OCI-LY1 (cell line): ENCODE results near the gene SIDT1.

Source experiments
- H2AFZ ChIP-seq: fragments of 200-600 bp; sonication (generic), shearing (Covaris generic); 2 replicates; pipeline ENCODE4 v1.6.0; 2014; ENCODE audit warnings: antibody characterized with exemption, mild to moderate bottlenecking, low read length
- H3F3A ChIP-seq: fragments of 200-600 bp; sonication (generic), shearing (Covaris generic); 2 replicates; pipeline ENCODE4 v1.6.0; 2014; ENCODE audit warnings: mild to moderate bottlenecking, antibody characterized with exemption, low read length, moderate library complexity; ENCODE audit not compliant: insufficient read depth
- H3K27ac ChIP-seq: fragments of 200-600 bp; sonication (generic); 2 replicates; pipeline ENCODE4 v1.5.1; 2014; ENCODE audit warnings: low read length, mixed run types, mild to moderate bottlenecking, low read depth; ENCODE audit not compliant: poor library complexity, severe bottlenecking
- H3K27me3 ChIP-seq: fragments of 200-600 bp; sonication (generic); 2 replicates; pipeline ENCODE4 v1.6.0; 2014; ENCODE audit warnings: antibody characterized with exemption, mild to moderate bottlenecking, low read length, moderate library complexity; ENCODE audit not compliant: insufficient read depth
- H3K36me3 ChIP-seq: fragments of 200-600 bp; sonication (generic); 2 replicates; pipeline ENCODE4 v1.6.1; 2014; ENCODE audit warnings: mild to moderate bottlenecking, antibody characterized with exemption, low read length, moderate library complexity, mixed read lengths; ENCODE audit not compliant: insufficient read depth
- H3K4me1 ChIP-seq: fragments of 200-600 bp; sonication (generic); 2 replicates; pipeline ENCODE4 v1.5.1; 2014; ENCODE audit warnings: mild to moderate bottlenecking, low read length, moderate library complexity; ENCODE audit not compliant: insufficient read depth, severe bottlenecking
- H3K4me2 ChIP-seq: fragments of 200-600 bp; sonication (generic), shearing (Covaris generic); 2 replicates; pipeline ENCODE4 v1.6.1; 2014; ENCODE audit warnings: low read length
- H3K4me3 ChIP-seq: fragments of 200-600 bp; sonication (generic); 2 replicates; pipeline ENCODE4 v1.5.1; 2014; ENCODE audit warnings: low read length, low read depth, mild to moderate bottlenecking, mixed read lengths; ENCODE audit not compliant: poor library complexity, severe bottlenecking
- H3K79me2 ChIP-seq: fragments of 200-600 bp; shearing (Covaris generic); 2 replicates; pipeline ENCODE4 v1.6.1; 2016; ENCODE audit warnings: mixed run types, low read length, mixed read lengths; ENCODE audit not compliant: insufficient read depth
- H3K9ac ChIP-seq: fragments of 200-600 bp; sonication (generic), shearing (Covaris generic); 2 replicates; pipeline ENCODE4 v1.6.1; 2014; ENCODE audit warnings: mild to moderate bottlenecking, low read length, mixed read lengths
- H3K9me2 ChIP-seq: fragments of 200-600 bp; sonication (generic), shearing (Covaris generic); 2 replicates; pipeline ENCODE4 v1.6.1; 2014; ENCODE audit warnings: low read depth, mild to moderate bottlenecking, low read length, mixed read lengths
- H3K9me3 ChIP-seq: fragments of 200-600 bp; shearing (Covaris generic); 2 replicates; pipeline ENCODE4 v1.6.1; 2014; ENCODE audit warnings: low read length, mixed read lengths
- H4K20me1 ChIP-seq: fragments of 200-600 bp; sonication (generic), shearing (Covaris generic); 2 replicates; pipeline ENCODE4 v1.6.0; 2016; ENCODE audit warnings: mild to moderate bottlenecking, low read length; ENCODE audit not compliant: insufficient read depth
- EZH2 ChIP-seq: fragments of 200-600 bp; sonication (generic), shearing (Covaris generic); IDR thresholded peaks from 2 replicates; pipeline ENCODE4 v1.8.0; 2017; ENCODE audit warnings: borderline replicate concordance, mixed run types, mild to moderate bottlenecking, antibody characterized with exemption, low read length, moderate library complexity, mixed read lengths
- TF ChIP-seq, protein P1 (sequence below): fragments of 200-600 bp; sonication (generic), shearing (Covaris generic); IDR thresholded peaks from 2 replicates; pipeline ENCODE4 v1.5.1; 2017; ENCODE audit warnings: mild to moderate bottlenecking, antibody characterized with exemption, low read length, moderate library complexity, mixed read lengths

Gene SIDT1

DNA sequence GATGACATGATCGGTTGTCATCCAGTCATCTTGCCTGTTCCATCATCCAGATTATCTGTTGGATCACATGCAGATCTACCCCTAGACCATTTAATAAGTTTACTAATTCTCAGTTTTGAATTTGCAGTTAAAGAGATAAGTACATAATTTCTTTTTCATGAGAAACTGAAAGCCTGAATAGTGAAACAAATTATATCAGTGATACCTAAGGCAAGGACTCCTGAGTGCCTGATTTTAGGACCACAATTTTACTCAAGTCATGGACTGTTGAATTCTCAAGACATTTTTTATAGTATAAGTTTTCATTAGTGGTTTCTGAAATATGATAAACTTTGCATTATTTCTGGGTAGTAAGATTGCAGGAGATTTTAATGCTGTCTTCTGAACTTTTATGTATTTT is 13.2 kb downstream of the SIDT1 start:
- no peak overlapping the region for H3K4me2 ChIP-seq
- no peaks in the 10 kb centered on the region for H3F3A ChIP-seq
- H3K79me2 ChIP-seq, result no peaks in the 10 kb centered on the region
- H3K27ac ChIP-seq, result no peak overlapping the region
- no peaks in the 10 kb centered on the region for H4K20me1 ChIP-seq
- TF ChIP-seq, protein P1, sequence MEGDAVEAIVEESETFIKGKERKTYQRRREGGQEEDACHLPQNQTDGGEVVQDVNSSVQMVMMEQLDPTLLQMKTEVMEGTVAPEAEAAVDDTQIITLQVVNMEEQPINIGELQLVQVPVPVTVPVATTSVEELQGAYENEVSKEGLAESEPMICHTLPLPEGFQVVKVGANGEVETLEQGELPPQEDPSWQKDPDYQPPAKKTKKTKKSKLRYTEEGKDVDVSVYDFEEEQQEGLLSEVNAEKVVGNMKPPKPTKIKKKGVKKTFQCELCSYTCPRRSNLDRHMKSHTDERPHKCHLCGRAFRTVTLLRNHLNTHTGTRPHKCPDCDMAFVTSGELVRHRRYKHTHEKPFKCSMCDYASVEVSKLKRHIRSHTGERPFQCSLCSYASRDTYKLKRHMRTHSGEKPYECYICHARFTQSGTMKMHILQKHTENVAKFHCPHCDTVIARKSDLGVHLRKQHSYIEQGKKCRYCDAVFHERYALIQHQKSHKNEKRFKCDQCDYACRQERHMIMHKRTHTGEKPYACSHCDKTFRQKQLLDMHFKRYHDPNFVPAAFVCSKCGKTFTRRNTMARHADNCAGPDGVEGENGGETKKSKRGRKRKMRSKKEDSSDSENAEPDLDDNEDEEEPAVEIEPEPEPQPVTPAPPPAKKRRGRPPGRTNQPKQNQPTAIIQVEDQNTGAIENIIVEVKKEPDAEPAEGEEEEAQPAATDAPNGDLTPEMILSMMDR, result no peak
- no peak for TF ChIP-seq EZH2
- 0 out of 2 replicates have a peak, but pooled peaks cover 3% of the 10 kb centered on the region for H3K9me3 ChIP-seq
- H3K4me3 ChIP-seq, result no peak overlapping the region
- H3K36me3 ChIP-seq, result no peaks in the 10 kb centered on the region; the same call in 1 of the 2 replicates
- no peak overlapping the region for H2AFZ ChIP-seq
- peaks cover 5% of the 10 kb centered on the region for H3K4me1 ChIP-seq
- no peaks in the 10 kb centered on the region for H3K9me2 ChIP-seq
- no peaks in the 10 kb centered on the region for H3K27me3 ChIP-seq
- H3K9ac ChIP-seq, result no peak overlapping the region

DNA sequence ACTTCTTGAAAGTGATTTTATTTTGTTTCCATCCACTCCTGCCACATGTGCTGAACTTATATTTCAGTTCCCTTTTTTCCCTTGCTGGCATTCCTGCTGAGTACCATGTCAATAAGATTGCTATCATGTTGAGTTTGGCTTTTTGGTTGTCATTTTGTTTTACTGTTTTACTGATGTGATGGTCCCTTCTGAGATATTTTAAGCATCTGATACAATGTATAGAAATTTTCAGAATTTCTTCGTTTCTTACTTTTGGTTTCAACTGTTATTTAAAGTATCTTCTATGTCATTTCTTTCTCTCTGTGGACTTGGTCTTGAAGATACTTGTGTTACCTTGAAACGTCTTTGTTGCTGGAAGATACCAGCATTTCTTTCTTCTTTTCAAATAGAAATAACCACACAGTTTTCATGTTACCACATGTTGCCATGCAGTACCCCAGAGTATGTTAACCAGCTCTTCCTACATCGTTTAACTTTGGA is 14.1 kb downstream of the SIDT1 start:
- H3K4me2 ChIP-seq, result 0 out of 2 replicates have a peak overlapping the region, but pooled peaks have one; percentile 1
- H2AFZ ChIP-seq, result no peak overlapping the region
- no peak overlapping the region for H3K4me3 ChIP-seq

DNA sequence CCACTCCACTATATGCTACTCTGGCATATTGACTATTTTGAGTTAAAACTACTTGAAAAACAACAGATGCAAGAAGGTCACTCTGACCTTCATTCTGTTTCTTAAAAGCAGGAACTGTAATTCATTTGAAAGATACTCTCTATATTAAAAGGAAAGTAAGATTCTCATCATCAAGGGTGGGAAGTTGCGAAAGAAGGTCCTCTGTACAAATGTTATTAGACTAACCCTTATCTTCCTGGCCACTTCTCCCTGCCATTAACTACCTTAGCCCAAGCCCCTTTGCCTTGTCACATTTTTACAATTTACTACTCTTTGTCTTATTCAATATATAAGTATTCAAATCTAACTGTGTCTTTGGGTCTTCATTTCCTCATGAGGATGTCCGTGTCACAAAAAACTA is 16.1 kb downstream of the SIDT1 start:
- Histone ChIP-seq H4K20me1 (no peaks in the 10 kb centered on the region), H3K9ac (no peak overlapping the region), H3K4me3 (no peak overlapping the region), H3K4me1 (peaks cover 5% of the 10 kb centered on the region), H3K27me3 (no peaks in the 10 kb centered on the region), H3K4me2 (no peak overlapping the region), H3K9me3 (0 out of 2 replicates have a peak, but pooled peaks cover 3% of the 10 kb centered on the region), H3K79me2 (no peaks in the 10 kb centered on the region), H3K27ac (no peak overlapping the region), H3F3A (no peaks in the 10 kb centered on the region), H3K36me3 (no peaks in the 10 kb centered on the region), H2AFZ (no peak overlapping the region), H3K9me2 (no peaks in the 10 kb centered on the region)
- no peak for TF ChIP-seq EZH2
- TF ChIP-seq, protein P1, result no peak

More for the DNA sequence above, 14.1 kb downstream of the SIDT1 start:
- no peaks in the 10 kb centered on the region for H3K79me2 ChIP-seq
- H4K20me1 ChIP-seq, result no peaks in the 10 kb centered on the region
- TF ChIP-seq EZH2, result no peak
- TF ChIP-seq, protein P1, result no peak
- H3F3A ChIP-seq, result no peaks in the 10 kb centered on the region
- no peaks in the 10 kb centered on the region for H3K27me3 ChIP-seq
- no peak overlapping the region for H3K27ac ChIP-seq
- 0 out of 2 replicates have a peak, but pooled peaks cover 3% of the 10 kb centered on the region for H3K9me3 ChIP-seq
- H3K36me3 ChIP-seq, result no peaks in the 10 kb centered on the region; the same call in 1 of the 2 replicates
- no peak overlapping the region for H3K9ac ChIP-seq
- peaks cover 5% of the 10 kb centered on the region for H3K4me1 ChIP-seq
- H3K9me2 ChIP-seq, result no peaks in the 10 kb centered on the region
